K562 (cell line): Measurements from ENCODE around the gene PLA2G15. TPM values are rescaled to one million over a fixed set of nuclear protein-coding genes. Genes with fewer than 3 reads are reported as not detected.

Experiments
- ATAC-seq: fragments of 200-7000 bp; cut with Tn5 transposase; 3 replicates; pipeline ENCODE4 v1.9.1; 2020; ENCODE audit warnings: moderate library complexity
- BruUV-seq: library from RNA; stranded (reverse); fragments of 400-500 nt; replicated peaks from 2 replicates; lab custom pipeline; 2021; lab: Mats Ljungman, UMichigan
- CTCF ChIA-PET: fragments of 300-600 bp; formaldehyde crosslinking; extraction: SDS; loops from one replicate; lab custom pipeline; 2021; ENCODE audit warnings: low intra/inter-chr PET ratio; lab: Yijun Ruan, JAX
- POLR2A ChIA-PET: fragments of 300-600, 350-650 bp; sonication (Branson Sonifier 250); formaldehyde crosslinking; extraction: SDS; loops from one replicate; lab custom pipeline; 2021; ENCODE audit warnings: antibody characterized with exemption, inconsistent platforms; lab: Yijun Ruan, JAX
- DNase-seq, 4 experiments: peaks; one replicate each; pipeline versions ENCODE4 v3.0.0 to v3.0.0-alpha.2; 2011 to 2018; ENCODE audit warnings: low spot score in 3 of 4, mixed read lengths in 3 of 4; ENCODE audit errors: extremely low read depth in 1 of 4
- FAIRE-seq: peaks from 2 replicates; lab custom pipeline; 2011; peaks lifted over from hg19 to GRCh38; lab: Jason Lieb, UNC
- H2AFZ ChIP-seq: 2 replicates; pipeline ENCODE4 v1.6.0; 2011; ENCODE audit warnings: low read depth, low read length, control low read depth, inconsistent platforms
- H3K27ac ChIP-seq: fragments of 200-600 bp; 3 replicates; pipeline ENCODE4 v1.8.0; 2011; ENCODE audit warnings: low read depth, mild to moderate bottlenecking, control low read depth, inconsistent platforms, low read length, moderate library complexity, mixed read lengths; ENCODE audit errors: extremely low read depth
- H3K27me3 ChIP-seq, 2 experiments: fragments of 300-600 bp in 1 of 2; 2 replicates in 1 of 2; 3 replicates in 1 of 2; pipeline versions ENCODE4 v1.6.0 to v1.8.0; 2011; ENCODE audit warnings: inconsistent platforms in 2 of 2, low read length in 2 of 2, mild to moderate bottlenecking in 1 of 2, mixed read lengths in 1 of 2, moderate library complexity in 1 of 2; ENCODE audit not compliant: control insufficient read depth in 2 of 2, insufficient read depth in 2 of 2
- H3K36me3 ChIP-seq: fragments of 300-600 bp; 3 replicates; pipeline ENCODE4 v1.8.0; 2011; ENCODE audit warnings: mild to moderate bottlenecking, low read length, inconsistent platforms; ENCODE audit not compliant: control insufficient read depth, insufficient read depth
- H3K4me1 ChIP-seq, 2 experiments: fragments of 200-600 bp in 1 of 2; replicated peaks in 1 of 2; 2 replicates in 1 of 2; 3 replicates in 1 of 2; pipeline versions ENCODE4 v1.5.1 to v1.8.0; 2011; ENCODE audit warnings: inconsistent platforms in 2 of 2, low read length in 2 of 2, mild to moderate bottlenecking in 1 of 2, mixed read lengths in 1 of 2, moderate library complexity in 1 of 2; ENCODE audit not compliant: control insufficient read depth in 2 of 2, insufficient read depth in 2 of 2
- H3K4me2 ChIP-seq: 2 replicates; pipeline ENCODE4 v1.6.1; 2011; ENCODE audit warnings: low read length, control low read depth, inconsistent platforms, mixed read lengths; ENCODE audit not compliant: insufficient read depth
- H3K4me3 ChIP-seq: fragments of 200-600 bp; sonication (generic), shearing (Covaris generic); 2 replicates; pipeline ENCODE4 v1.5.1; 2016; ENCODE audit warnings: control low read depth, inconsistent platforms
- H3K79me2 ChIP-seq: fragments of 200-600 bp; 3 replicates; pipeline ENCODE4 v1.8.0; 2011; ENCODE audit warnings: low read length, inconsistent platforms; ENCODE audit not compliant: control insufficient read depth, insufficient read depth
- H3K9ac ChIP-seq, 2 experiments: 2 replicates each; pipeline versions ENCODE4 v1.6.0 to v1.6.1; 2011; ENCODE audit warnings: low read depth in 2 of 2, low read length in 2 of 2, control low read depth in 1 of 2, inconsistent platforms in 1 of 2, mild to moderate bottlenecking in 1 of 2, mixed read lengths in 1 of 2; ENCODE audit not compliant: insufficient read depth in 1 of 2
- H3K9me1 ChIP-seq: one replicate; pipeline ENCODE4 v1.6.0; 2011; ENCODE audit warnings: inconsistent platforms, mild to moderate bottlenecking, low read length, moderate library complexity; ENCODE audit not compliant: control insufficient read depth, insufficient read depth
- H3K9me3 ChIP-seq: replicated peaks from 2 replicates; pipeline ENCODE4 v1.5.1; 2011; ENCODE audit warnings: low read depth, low read length, inconsistent platforms; ENCODE audit not compliant: control insufficient read depth, insufficient read depth
- H4K20me1 ChIP-seq: replicated peaks from 2 replicates; pipeline ENCODE4 v1.6.1; 2011; ENCODE audit warnings: low read length, inconsistent platforms, mixed read lengths; ENCODE audit not compliant: control insufficient read depth, insufficient read depth
- ERF ChIP-seq: fragments of 450-650 bp; formaldehyde crosslinking; IDR thresholded peaks from 2 replicates; pipeline ENCODE4 v1.4.0; 2020; ENCODE audit warnings: mild to moderate bottlenecking, mixed read lengths
- ETS1 ChIP-seq: conservative IDR thresholded peaks from 2 replicates; pipeline ENCODE4 v1.6.1; 2011; ENCODE audit warnings: low read depth, mild to moderate bottlenecking, low read length; ENCODE audit not compliant: control insufficient read depth
- FOXP1 ChIP-seq: sonication (generic); formaldehyde crosslinking; IDR thresholded peaks from 2 replicates; pipeline ENCODE4 v1.8.0; 2022; ENCODE audit warnings: mild to moderate bottlenecking, missing genetic modification reagents
- HDAC2 ChIP-seq: fragments of 450-650 bp; IDR thresholded peaks from 2 replicates; pipeline ENCODE4 v1.6.1; 2016; ENCODE audit warnings: mild to moderate bottlenecking
- HMGN3 ChIP-seq: IDR thresholded peaks from 2 replicates; pipeline ENCODE4 v1.6.1; 2011; ENCODE audit warnings: borderline replicate concordance, low read depth, mild to moderate bottlenecking, mixed read lengths, low read length; ENCODE audit not compliant: insufficient read length; ENCODE audit errors: extremely low read depth
- ID3 ChIP-seq, 2 experiments: fragments of 250-450 bp in 1 of 2; fragments of 450-650 bp in 1 of 2; sonication (Bioruptor Pico) in 1 of 2; IDR thresholded peaks; 2 replicates each; pipeline versions ENCODE4 v1.6.1 to v1.8.0; 2016 to 2021; ENCODE audit warnings: mild to moderate bottlenecking in 2 of 2, moderate library complexity in 2 of 2, missing compliant biosample characterization in 1 of 2, missing genetic modification characterization in 1 of 2
- IRF2 ChIP-seq: sonication (generic); formaldehyde crosslinking; IDR thresholded peaks from 2 replicates; pipeline ENCODE4 v1.8.1; 2022; ENCODE audit warnings: mild to moderate bottlenecking, missing genetic modification reagents
- MED1 ChIP-seq: sonication (generic); formaldehyde crosslinking; IDR thresholded peaks from 2 replicates; pipeline ENCODE4 v1.8.1; 2023; ENCODE audit warnings: missing genetic modification reagents, borderline replicate concordance
- PHB2 ChIP-seq: fragments of 450-650 bp; IDR thresholded peaks from 2 replicates; pipeline ENCODE4 v1.6.1; 2017; ENCODE audit warnings: low read depth
- PML ChIP-seq: IDR thresholded peaks from 2 replicates; pipeline ENCODE4 v1.6.1; 2012; ENCODE audit warnings: low read length, inconsistent platforms
- POLR2AphosphoS5 ChIP-seq: IDR thresholded peaks from 2 replicates; pipeline ENCODE4 v1.6.1; 2011; ENCODE audit warnings: mild to moderate bottlenecking, low read depth, low read length, moderate library complexity; ENCODE audit not compliant: control insufficient read depth, insufficient read depth
- PRPF4 ChIP-seq: fragments of 200-400 bp; formaldehyde crosslinking; IDR thresholded peaks from one replicate; pipeline ENCODE4 v1.6.1; 2017; ENCODE audit warnings: low read length, low read depth, mild to moderate bottlenecking; ENCODE audit not compliant: insufficient read depth, poor library complexity, severe bottlenecking
- SRSF9 ChIP-seq: fragments of 200-400 bp; formaldehyde crosslinking; IDR thresholded peaks from 2 replicates; pipeline ENCODE4 v1.6.1; 2017; ENCODE audit warnings: low read depth, low read length, borderline replicate concordance
- TEAD2 ChIP-seq: fragments of 450-650 bp; IDR thresholded peaks from 2 replicates; pipeline ENCODE4 v1.6.1; 2016; ENCODE audit warnings: missing genetic modification characterization, control low read depth, missing compliant biosample characterization
- ZHX1 ChIP-seq: fragments of 150-350 bp; conservative IDR thresholded peaks from 2 replicates; pipeline ENCODE4 v1.6.1; 2014; ENCODE audit warnings: low read length
- ZNF232 ChIP-seq: sonication (generic); formaldehyde crosslinking; IDR thresholded peaks from 2 replicates; pipeline ENCODE4 v1.8.0; 2022; ENCODE audit warnings: mild to moderate bottlenecking, missing genetic modification reagents
- ZZZ3 ChIP-seq: fragments of 450-650 bp; IDR thresholded peaks from 2 replicates; pipeline ENCODE4 v1.6.1; 2016; ENCODE audit warnings: antibody characterized with exemption, mild to moderate bottlenecking, moderate library complexity
- WGBS: fragments of 100-300 bp; shearing (Covaris generic); methylation state at CpG from one replicate; pipeline ENCODE4 v1.1.6; 2016; ENCODE audit warnings: low coverage, mixed read lengths; ENCODE audit not compliant: insufficient coverage; ENCODE audit errors: missing lambda C conversion rate; 5-methylcytosine and 5-hydroxymethylcytosine counted together
- in situ Hi-C: fragments of 300-500 bp; cut with MboI; formaldehyde crosslinking; loops from 4 replicates; pipeline ENCODE4 v1.15.0; 2018; ENCODE audit warnings: inconsistent platforms, mixed read lengths
- intact Hi-C: fragments of 100-400 bp; cut with micrococcal nuclease; formaldehyde crosslinking; loops from 2 replicates; pipeline ENCODE4 v1.14.2; 2022
- polyA plus RNA-seq, 8 experiments: library from polyadenylated mRNA; depleted of rRNA in 4 of 8; stranded (reverse) in 5 of 8; unstranded in 3 of 8; fragments of >200 nt; fragmentation: Nextera tagmentation in 2 of 8; fragmentation: Illumina TruSeq in 1 of 8; extraction: Ambion mirVana in 2 of 8; extraction: Trizol in 1 of 8; gene quantifications; 2 replicates each; pipeline versions ENCODE4 v1.2.1 to v1.2.3, GENCODE V29; 2011 to 2014; ENCODE audit warnings: inconsistent platforms in 1 of 8, missing spikeins in 1 of 8
- total RNA-seq, 7 experiments: library from RNA; depleted of rRNA in 6 of 7; stranded (reverse); fragments of >200 nt in 6 of 7; fragmentation: Illumina TruSeq in 2 of 7; extraction: Trizol in 2 of 7; gene quantifications; 2 replicates each; pipeline versions ENCODE4 v1.2.1 to v1.2.3, GENCODE V29; 2011 to 2021; ENCODE audit warnings: low replicate concordance in 1 of 7

The PLA2G15 gene
- total and polyA plus RNA-seq, 9 of the 15 experiments (the other 6 are each of a cell fraction or from before 2014, with no cell fraction given) = 0.42 to 8.6 (median 4.8) TPM

GRCh38 chr16:68283801-68284598 is 38.8 kb downstream of the PLA2G15 start:
- no peak overlapping the region for H3K9ac ChIP-seq
- ATAC-seq (peak; percentile 23; the same call in 1 of the 3 replicates), FAIRE-seq (peak; percentile 48), DNase-seq (no peak)
- H3K27ac ChIP-seq = peak overlapping the region; percentile 28; the same call in 1 of the 3 replicates
- no peak overlapping the region for H3K4me2 ChIP-seq
- intact Hi-C loops (no loop called here), in situ Hi-C loops (no loop called here)
- CTCF ChIA-PET = interaction anchor here (0.6 kb wide), 1 partner anchor 699 kb away, joined by 3 read pairs; no protein-coding TSS in a partner anchor
- H4K20me1 ChIP-seq = 0 out of 2 replicates have a peak, but pooled peaks cover 7% of the 10 kb centered on the region
- TF ChIP-seq IRF2 (CRISPR knock-in tag) = no peak
- TF ChIP-seq HMGN3 = no peak
- no peak for TF ChIP-seq TEAD2
- TF ChIP-seq ERF (CRISPR knock-in tag) = no peak
- TF ChIP-seq PHB2 = no peak
- TF ChIP-seq PRPF4 = no peak
- TF ChIP-seq ZHX1 = no peak
- no peak for TF ChIP-seq ZNF232 (CRISPR knock-in tag)
- no peak for TF ChIP-seq ID3 (CRISPR knock-in tag; IDR thresholded peaks at IDR 0.05)
- TF ChIP-seq ID3 (tag; IDR thresholded peaks at IDR 0.05) = no peak
- TF ChIP-seq FOXP1 (CRISPR knock-in tag) = no peak
- TF ChIP-seq POLR2AphosphoS5 = no peak
- TF ChIP-seq SRSF9 = no peak
- TF ChIP-seq HDAC2 = no peak
- no peak for TF ChIP-seq ETS1
- TF ChIP-seq ZZZ3 = no peak
- TF ChIP-seq MED1 (CRISPR knock-in tag) = no peak
- TF ChIP-seq PML = no peak
- no peaks in the 10 kb centered on the region for H3K27me3 ChIP-seq
- H3K4me1 ChIP-seq = peaks cover 0 to 23% of the 10 kb centered on the region in 2 experiments
- H3K9me3 ChIP-seq = no peaks in the 10 kb centered on the region
- POLR2A ChIA-PET = interaction anchor here (0.6 to 1.8 kb wide), 11 partner anchors 10 to 578 kb away, joined by 3 to 8 read pairs (median 3); no protein-coding TSS in a partner anchor
- no TSS peak for BruUV-seq
- H3K79me2 ChIP-seq = peaks cover 32% of the 10 kb centered on the region
- WGBS = 63% methylated on average over 9 of the region's 9 CpGs
- no peak overlapping the region for H2AFZ ChIP-seq
- H3K4me3 ChIP-seq = no peak overlapping the region
- no peaks in the 10 kb centered on the region for H3K9me1 ChIP-seq
- peaks cover 77% of the 10 kb centered on the region for H3K36me3 ChIP-seq
